Type B pancreatic cell (in vitro differentiated cells): ENCODE results near the gene TMEM140. TPM values are rescaled to one million over a fixed set of nuclear protein-coding genes. Genes with fewer than 3 reads are reported as not detected.
"Not testable (repeated sequence)": the region's sequence is repeated elsewhere in the genome, so short reads cannot be mapped to it uniquely, and the experiment has no call there.

Experiments used
- DNase-seq: peaks from one replicate; pipeline ENCODE4 v3.0.0; 2021; ENCODE audit warnings: mixed read lengths; ENCODE audit not compliant: unreplicated experiment; ENCODE audit errors: extremely low spot score
- H3K27ac Mint-ChIP-seq: 2 replicates; pipeline ENCODE4 v1.8.0; 2021; ENCODE audit warnings: mild to moderate bottlenecking, mixed read lengths
- H3K27me3 Mint-ChIP-seq: 2 replicates; pipeline ENCODE4 v1.8.0; 2021; ENCODE audit warnings: mixed read lengths
- H3K36me3 Mint-ChIP-seq: 2 replicates; pipeline ENCODE4 v1.8.0; 2021; ENCODE audit warnings: mixed read lengths
- H3K4me1 Mint-ChIP-seq: one replicate; pipeline ENCODE4 v1.8.0; 2021; ENCODE audit warnings: mixed read lengths; ENCODE audit not compliant: unreplicated experiment
- H3K4me3 Mint-ChIP-seq: 2 replicates; pipeline ENCODE4 v1.8.0; 2021; ENCODE audit warnings: mild to moderate bottlenecking, mixed read lengths
- H3K9me3 Mint-ChIP-seq: 2 replicates; pipeline ENCODE4 v1.8.0; 2021; ENCODE audit warnings: mixed read lengths
- total RNA-seq: library from RNA; stranded (reverse); gene quantifications from 2 replicates; pipeline ENCODE4 v1.2.1, GENCODE V29; 2021; ENCODE audit warnings: low replicate concordance
- TF ChIP-seq, protein P1 (sequence below): fragments of 200-600 bp; sonication (generic); conservative IDR thresholded peaks from 2 replicates; pipeline ENCODE4 v1.5.0; 2021; ENCODE audit warnings: antibody characterized with exemption, mild to moderate bottlenecking

Gene TMEM140
- total RNA-seq, 1 donor from 2014 or later: 0.68 TPM

DNA sequence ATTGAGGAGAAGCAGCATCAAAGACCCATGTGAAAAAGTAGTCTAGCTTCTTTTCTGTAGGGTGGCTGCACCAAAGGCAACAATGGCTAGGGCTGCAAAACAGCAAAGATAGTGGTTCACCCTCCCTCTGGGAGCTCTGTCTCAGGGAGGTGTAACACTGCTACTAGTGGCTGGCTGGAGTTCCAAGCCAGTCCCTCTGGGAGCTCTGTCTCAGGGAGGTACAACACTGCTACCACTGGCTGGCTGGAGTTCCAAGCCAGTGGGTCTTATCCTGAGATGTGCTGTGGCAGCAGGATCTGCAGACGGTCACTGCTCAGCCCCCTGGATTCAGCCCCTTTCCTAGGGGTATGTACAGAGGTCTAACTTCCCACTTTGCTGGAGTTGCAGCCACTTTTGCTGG, 37.9 kb upstream of the TMEM140 start:
- Mint-ChIP-seq H3K4me3 (no peak overlapping the region), H3K36me3 (no peaks in the 10 kb centered on the region), H3K27ac (no peak overlapping the region), H3K4me1 (no peaks in the 10 kb centered on the region), H3K27me3 (peaks cover 5% of the 10 kb centered on the region), H3K9me3 (no peaks in the 10 kb centered on the region)
- no peak for DNase-seq
- TF ChIP-seq, protein P1, sequence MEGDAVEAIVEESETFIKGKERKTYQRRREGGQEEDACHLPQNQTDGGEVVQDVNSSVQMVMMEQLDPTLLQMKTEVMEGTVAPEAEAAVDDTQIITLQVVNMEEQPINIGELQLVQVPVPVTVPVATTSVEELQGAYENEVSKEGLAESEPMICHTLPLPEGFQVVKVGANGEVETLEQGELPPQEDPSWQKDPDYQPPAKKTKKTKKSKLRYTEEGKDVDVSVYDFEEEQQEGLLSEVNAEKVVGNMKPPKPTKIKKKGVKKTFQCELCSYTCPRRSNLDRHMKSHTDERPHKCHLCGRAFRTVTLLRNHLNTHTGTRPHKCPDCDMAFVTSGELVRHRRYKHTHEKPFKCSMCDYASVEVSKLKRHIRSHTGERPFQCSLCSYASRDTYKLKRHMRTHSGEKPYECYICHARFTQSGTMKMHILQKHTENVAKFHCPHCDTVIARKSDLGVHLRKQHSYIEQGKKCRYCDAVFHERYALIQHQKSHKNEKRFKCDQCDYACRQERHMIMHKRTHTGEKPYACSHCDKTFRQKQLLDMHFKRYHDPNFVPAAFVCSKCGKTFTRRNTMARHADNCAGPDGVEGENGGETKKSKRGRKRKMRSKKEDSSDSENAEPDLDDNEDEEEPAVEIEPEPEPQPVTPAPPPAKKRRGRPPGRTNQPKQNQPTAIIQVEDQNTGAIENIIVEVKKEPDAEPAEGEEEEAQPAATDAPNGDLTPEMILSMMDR: no peak

DNA sequence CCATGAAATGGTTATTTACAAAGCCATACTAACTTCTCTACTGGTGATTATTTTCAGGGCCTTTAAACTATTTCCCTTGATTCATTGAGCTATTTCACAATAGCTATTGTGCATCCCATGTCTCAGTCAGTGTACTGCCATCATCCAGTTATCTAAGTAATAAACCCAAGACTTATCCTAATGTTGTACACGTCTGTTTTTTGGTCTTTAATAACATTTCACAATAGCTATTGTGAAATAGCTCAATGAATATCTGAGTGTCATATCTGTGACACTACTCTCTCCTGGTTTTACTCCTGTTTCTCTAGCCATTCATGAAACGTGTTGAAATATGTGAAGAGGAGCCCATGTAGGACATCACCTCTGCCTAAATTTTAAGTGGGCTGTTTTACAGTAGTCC, 36.5 kb upstream of the TMEM140 start:
- H3K27ac Mint-ChIP-seq: no peak overlapping the region
- H3K4me1 Mint-ChIP-seq: no peaks in the 10 kb centered on the region
- H3K4me3 Mint-ChIP-seq: no peak overlapping the region
- H3K9me3 Mint-ChIP-seq: no peaks in the 10 kb centered on the region
- TF ChIP-seq, protein P1: no peak
- H3K36me3 Mint-ChIP-seq: no peaks in the 10 kb centered on the region
- DNase-seq: no peak
- peaks cover 5% of the 10 kb centered on the region for H3K27me3 Mint-ChIP-seq

DNA sequence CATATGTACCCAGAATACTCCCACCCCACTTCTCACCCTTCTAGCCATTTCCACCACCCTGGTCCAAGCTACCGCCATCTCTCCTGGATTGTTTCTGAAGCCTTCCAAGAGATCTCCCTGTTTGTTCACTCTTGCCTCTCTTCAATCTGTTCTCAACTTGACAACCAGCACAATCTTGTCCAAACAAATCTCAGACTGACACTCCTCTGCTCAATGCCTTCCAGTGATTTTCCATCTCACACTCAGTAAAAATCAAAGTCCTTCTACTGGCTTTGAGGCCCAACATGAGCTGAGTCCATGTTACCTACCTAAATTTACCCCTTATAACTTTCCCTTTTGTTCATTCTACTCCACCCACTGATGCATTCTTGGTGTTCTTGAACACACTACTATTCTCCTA, 33.2 kb upstream of the TMEM140 start:
- TF ChIP-seq, protein P1: no peak
- no peak overlapping the region for H3K4me3 Mint-ChIP-seq
- H3K9me3 Mint-ChIP-seq: no peaks in the 10 kb centered on the region

DNA sequence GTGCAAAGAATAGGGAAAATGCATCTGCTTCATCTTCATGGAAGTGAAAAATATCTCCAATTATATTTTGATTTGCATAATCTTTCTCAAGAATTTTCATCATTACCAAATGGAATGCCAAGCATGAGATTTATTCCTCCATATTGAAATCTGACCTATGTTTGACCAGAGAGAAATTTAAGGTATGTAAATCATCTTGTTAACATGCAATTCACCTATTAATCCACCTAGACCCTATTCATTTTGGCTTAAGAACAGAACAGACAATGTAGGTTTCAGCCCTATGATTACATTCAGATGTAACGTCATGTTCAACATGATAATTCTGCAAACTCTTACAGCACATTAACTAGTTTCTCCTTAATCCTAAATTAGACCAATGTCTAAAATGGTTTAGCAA, 30.8 kb upstream of the TMEM140 start:
- Mint-ChIP-seq H3K4me3 (no peak overlapping the region), H3K27me3 (no peaks in the 10 kb centered on the region), H3K4me1 (no peaks in the 10 kb centered on the region), H3K27ac (no peak overlapping the region), H3K36me3 (peaks cover 4% of the 10 kb centered on the region), H3K9me3 (peaks cover 6% of the 10 kb centered on the region)
- TF ChIP-seq, protein P1: no peak
- no peak for DNase-seq

More for the DNA sequence above, 33.2 kb upstream of the TMEM140 start:
- DNase-seq: no peak
- no peaks in the 10 kb centered on the region for H3K27me3 Mint-ChIP-seq
- no peaks in the 10 kb centered on the region for H3K4me1 Mint-ChIP-seq
- no peaks in the 10 kb centered on the region for H3K36me3 Mint-ChIP-seq
- H3K27ac Mint-ChIP-seq: no peak overlapping the region

DNA sequence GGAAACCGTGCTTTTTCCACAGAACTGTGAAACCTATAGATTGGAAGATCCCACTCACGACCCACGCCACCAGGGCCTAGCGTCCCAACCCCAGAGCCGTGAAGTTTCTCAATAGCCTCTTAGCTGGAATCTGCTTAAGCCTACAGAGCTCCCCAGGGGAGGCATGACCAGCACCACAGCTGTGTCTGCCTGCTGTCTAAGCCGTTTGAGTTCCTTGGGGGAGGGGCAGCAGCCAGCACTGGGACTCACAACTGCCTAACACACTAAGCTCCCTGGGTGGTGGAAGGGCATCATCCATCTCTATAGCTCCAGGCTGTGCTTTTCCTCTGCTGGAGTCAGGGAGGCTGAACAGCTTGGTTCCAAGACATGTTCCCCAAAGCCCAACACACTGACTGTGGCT, 26.0 kb upstream of the TMEM140 start:
- H3K36me3 Mint-ChIP-seq: peaks cover 4% of the 10 kb centered on the region
- H3K4me1 Mint-ChIP-seq: no peaks in the 10 kb centered on the region
- peaks cover 6% of the 10 kb centered on the region for H3K9me3 Mint-ChIP-seq
- H3K27ac Mint-ChIP-seq: no peak overlapping the region
- DNase-seq: no peak
- TF ChIP-seq, protein P1: no peak
- H3K4me3 Mint-ChIP-seq: no peak overlapping the region
- peaks cover 6% of the 10 kb centered on the region for H3K27me3 Mint-ChIP-seq

DNA sequence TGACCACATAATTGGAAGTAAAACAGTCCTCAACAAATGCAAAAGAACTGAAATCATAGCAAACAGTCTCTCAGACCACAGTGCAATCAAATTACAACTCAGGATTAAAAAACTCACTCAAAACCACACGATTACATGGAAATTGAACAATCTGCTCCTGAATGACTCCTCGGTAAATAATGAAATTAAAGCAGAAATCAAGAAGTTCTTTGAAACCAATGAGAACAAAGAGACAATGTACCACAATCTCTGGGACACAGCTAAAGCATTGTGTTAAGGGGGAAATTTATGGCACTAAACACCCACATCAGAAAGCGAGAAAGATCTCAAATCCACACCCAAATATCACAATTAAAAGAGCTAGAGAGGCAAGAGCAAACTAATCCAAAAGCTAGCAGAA, 23.2 kb upstream of the TMEM140 start:
- not testable (repeated sequence) for H3K4me1 Mint-ChIP-seq, H3K27me3 Mint-ChIP-seq, H3K36me3 Mint-ChIP-seq, H3K27ac Mint-ChIP-seq, H3K9me3 Mint-ChIP-seq, DNase-seq, H3K4me3 Mint-ChIP-seq
